HepG2 (cell line): ENCODE results near the gene CCL5. TPM values are rescaled to one million over a fixed set of nuclear protein-coding genes. Genes with fewer than 3 reads are reported as not detected.

ENCODE experiments used
- ATAC-seq: fragments of 200-7000 bp; cut with Tn5 transposase; 3 replicates; pipeline ENCODE4 v1.9.1; 2020; ENCODE audit warnings: mild to moderate bottlenecking, moderate library complexity
- BruUV-seq: library from RNA; stranded (reverse); fragments of 400-500 nt; replicated peaks from 2 replicates; lab custom pipeline; 2021; lab: Mats Ljungman, UMichigan
- CTCF ChIA-PET: fragments of 300-600 bp; formaldehyde crosslinking; extraction: SDS; loops from one replicate; lab custom pipeline; 2021; ENCODE audit warnings: low total read pairs, inconsistent platforms, low intra/inter-chr PET ratio; lab: Yijun Ruan, JAX
- POLR2A ChIA-PET: fragments of 350-600 bp; sonication (Branson Sonifier 250); formaldehyde crosslinking; loops from one replicate; lab custom pipeline; 2020; ENCODE audit warnings: antibody characterized with exemption, inconsistent platforms; lab: Yijun Ruan, JAX
- DNase-seq: peaks from one replicate; pipeline ENCODE4 v3.0.0-alpha.2; 2015; ENCODE audit warnings: low spot score
- FAIRE-seq: peaks from 3 replicates; lab custom pipeline; 2011; peaks lifted over from hg19 to GRCh38; lab: Jason Lieb, UNC
- H2AFZ ChIP-seq: one replicate; pipeline ENCODE4 v1.6.1; 2011; ENCODE audit warnings: low read length, inconsistent platforms
- H3K27ac ChIP-seq: fragments of 300-600 bp; 3 replicates; pipeline ENCODE4 v1.8.0; 2011; ENCODE audit warnings: mixed run types, mild to moderate bottlenecking, mixed read lengths, low read length, inconsistent platforms; ENCODE audit not compliant: insufficient read depth; ENCODE audit errors: extremely low read length
- H3K27me3 ChIP-seq, 2 experiments: fragments of 200-600 bp in 1 of 2; 2 replicates in 1 of 2; 3 replicates in 1 of 2; pipeline versions ENCODE4 v1.6.0 to v1.8.0; 2011; ENCODE audit warnings: low read length in 2 of 2, mild to moderate bottlenecking in 2 of 2, moderate library complexity in 2 of 2, inconsistent platforms in 1 of 2; ENCODE audit not compliant: insufficient read depth in 2 of 2, control insufficient read depth in 1 of 2
- H3K36me3 ChIP-seq, 2 experiments: fragments of 200-600 bp in 1 of 2; replicated peaks in 1 of 2; 2 replicates in 1 of 2; 3 replicates in 1 of 2; pipeline versions ENCODE4 v1.5.1 to v1.8.0; 2011; ENCODE audit warnings: low read length in 2 of 2, inconsistent platforms in 1 of 2; ENCODE audit not compliant: insufficient read depth in 2 of 2, control insufficient read depth in 1 of 2
- H3K4me1 ChIP-seq: 2 replicates; pipeline ENCODE4 v1.5.1; 2012; ENCODE audit warnings: low read length, inconsistent platforms; ENCODE audit not compliant: insufficient read depth
- H3K4me2 ChIP-seq: 2 replicates; pipeline ENCODE4 v1.6.0; 2011; ENCODE audit warnings: low read depth, low read length, inconsistent platforms
- H3K4me3 ChIP-seq, 3 experiments: fragments of 200-600 bp in 1 of 3; sonication (generic), shearing (Covaris generic) in 1 of 3; replicated peaks in 1 of 3; 2 replicates each; pipeline ENCODE4 v1.5.1; 2011 to 2016; ENCODE audit warnings: low read length in 3 of 3, inconsistent platforms in 2 of 3, low read depth in 2 of 3, mild to moderate bottlenecking in 2 of 3, control low read depth in 1 of 3, mixed read lengths in 1 of 3; ENCODE audit not compliant: insufficient read depth in 1 of 3
- H3K79me2 ChIP-seq: one replicate; pipeline ENCODE4 v1.6.1; 2011; ENCODE audit warnings: low read length, inconsistent platforms; ENCODE audit not compliant: insufficient read depth
- H3K9ac ChIP-seq: 2 replicates; pipeline ENCODE4 v1.6.0; 2011; ENCODE audit warnings: mild to moderate bottlenecking, low read depth, low read length, inconsistent platforms; ENCODE audit not compliant: insufficient read depth
- H3K9me3 ChIP-seq: 2 replicates; pipeline ENCODE4 v1.5.1; 2012; ENCODE audit warnings: mild to moderate bottlenecking, low read length
- H4K20me1 ChIP-seq: 2 replicates; pipeline ENCODE4 v1.6.0; 2011; ENCODE audit warnings: inconsistent platforms, mild to moderate bottlenecking, low read length, moderate library complexity; ENCODE audit not compliant: insufficient read depth
- AHR ChIP-seq: IDR thresholded peaks from 2 replicates; pipeline ENCODE4 v1.6.1; 2018; ENCODE audit warnings: missing genetic modification reagents, missing compliant biosample characterization
- DNMT3B ChIP-seq: conservative IDR thresholded peaks from 2 replicates; pipeline ENCODE4 v1.6.1; 2016; ENCODE audit warnings: missing biosample characterization, control low read depth
- EP300 ChIP-seq, 3 experiments: sonication (generic) in 1 of 3; formaldehyde crosslinking in 1 of 3; IDR thresholded peaks; 2 replicates each; pipeline versions ENCODE4 v1.5.1 to v1.6.1; 2011 to 2020; ENCODE audit warnings: low read depth in 2 of 3, low read length in 2 of 3, borderline replicate concordance in 1 of 3, improper control_type of control experiment in 1 of 3, mild to moderate bottlenecking in 1 of 3, missing genetic modification reagents in 1 of 3, moderate library complexity in 1 of 3
- MTA1 ChIP-seq: sonication (generic); formaldehyde crosslinking; IDR thresholded peaks from 2 replicates; pipeline ENCODE4 v1.4.0; 2020; ENCODE audit warnings: missing genetic modification reagents, mild to moderate bottlenecking, borderline replicate concordance
- NFE2L1 ChIP-seq: sonication (generic); formaldehyde crosslinking; IDR thresholded peaks from 2 replicates; pipeline ENCODE4 v1.4.0; 2020; ENCODE audit warnings: missing genetic modification reagents, mild to moderate bottlenecking, borderline replicate concordance
- NPAS2 ChIP-seq: sonication (generic); formaldehyde crosslinking; IDR thresholded peaks from 2 replicates; pipeline ENCODE4 v1.8.0; 2022; ENCODE audit warnings: mild to moderate bottlenecking, missing genetic modification reagents, borderline replicate concordance
- NR2F1 ChIP-seq, 2 experiments: fragments of 450-650 bp in 1 of 2; formaldehyde crosslinking in 1 of 2; IDR thresholded peaks; 2 replicates each; pipeline versions ENCODE4 v1.5.0 to v1.6.1; 2016 to 2020; ENCODE audit warnings: mild to moderate bottlenecking in 1 of 2, missing compliant biosample characterization in 1 of 2, missing genetic modification reagents in 1 of 2, moderate library complexity in 1 of 2
- SAP130 ChIP-seq: IDR thresholded peaks from 2 replicates; pipeline ENCODE4 v1.6.1; 2016; ENCODE audit warnings: low read depth
- ZNF10 ChIP-seq: sonication (generic); formaldehyde crosslinking; IDR thresholded peaks from 2 replicates; pipeline ENCODE4 v1.4.0; 2020; ENCODE audit warnings: mild to moderate bottlenecking, low read depth, missing genetic modification reagents, borderline replicate concordance
- ZNF326 ChIP-seq: sonication (generic); formaldehyde crosslinking; IDR thresholded peaks from 2 replicates; pipeline ENCODE4 v1.4.0; 2020; ENCODE audit warnings: missing genetic modification reagents, borderline replicate concordance
- ZNF441 ChIP-seq: sonication (generic); formaldehyde crosslinking; IDR thresholded peaks from 2 replicates; pipeline ENCODE4 v1.7.0; 2021; ENCODE audit warnings: missing genetic modification reagents, borderline replicate concordance
- ZNF468 ChIP-seq: sonication (generic); formaldehyde crosslinking; IDR thresholded peaks from 2 replicates; pipeline ENCODE4 v1.8.0; 2022; ENCODE audit warnings: mild to moderate bottlenecking, moderate library complexity, missing genetic modification reagents
- ZNF883 ChIP-seq: sonication (generic); formaldehyde crosslinking; IDR thresholded peaks from 2 replicates; pipeline ENCODE4 v1.5.1; 2020; ENCODE audit warnings: mild to moderate bottlenecking, missing genetic modification reagents; ENCODE audit errors: not compliant biosample characterization
- WGBS: methylation state at CpG from one replicate; pipeline ENCODE4 v1.1.6; 2017; ENCODE audit warnings: low lambda C conversion rate; 5-methylcytosine and 5-hydroxymethylcytosine counted together
- in situ Hi-C: cut with HindIII; loops from 2 replicates; pipeline ENCODE4 v1.10.0; 2017; ENCODE audit warnings: low pct_unique_long_range_greater_than_20kb; ENCODE audit not compliant: extremely low pct_ligation_motif_present
- intact Hi-C: fragments of 100-400 bp; cut with micrococcal nuclease; formaldehyde crosslinking; loops from one replicate; pipeline ENCODE4 v1.10.0; 2022; ENCODE audit not compliant: unreplicated experiment
- polyA plus RNA-seq, 8 experiments: library from polyadenylated mRNA; depleted of rRNA in 3 of 8; stranded (reverse) in 7 of 8; unstranded in 1 of 8; fragments of >200 nt; fragmentation: Illumina TruSeq in 4 of 8; extraction: Trizol in 4 of 8; gene quantifications; 2 replicates each; pipeline versions ENCODE4 v1.2.1 to v1.2.3, GENCODE V29; 2011 to 2016; ENCODE audit warnings: low read depth in 4 of 8, missing spikeins in 1 of 8, mixed read lengths in 1 of 8; ENCODE audit not compliant: insufficient read depth in 1 of 8
- total RNA-seq, 5 experiments: library from RNA; depleted of rRNA; stranded (reverse); fragments of >200 nt; fragmentation: Illumina TruSeq; extraction: Trizol; gene quantifications; 2 replicates each; pipeline ENCODE4 v1.2.3, GENCODE V29; 2016; ENCODE audit warnings: low read depth in 1 of 5
- TF ChIP-seq, protein P1 (sequence below): IDR thresholded peaks from 2 replicates; pipeline ENCODE4 v1.4.0; 2020; ENCODE audit warnings: mild to moderate bottlenecking, missing genetic modification reagents

The CCL5 gene
- total and polyA plus RNA-seq, 2 of the 13 experiments (the other 11 are each of a cell fraction or from before 2014, with no cell fraction given), result 0.13 to 0.29 TPM

DNA sequence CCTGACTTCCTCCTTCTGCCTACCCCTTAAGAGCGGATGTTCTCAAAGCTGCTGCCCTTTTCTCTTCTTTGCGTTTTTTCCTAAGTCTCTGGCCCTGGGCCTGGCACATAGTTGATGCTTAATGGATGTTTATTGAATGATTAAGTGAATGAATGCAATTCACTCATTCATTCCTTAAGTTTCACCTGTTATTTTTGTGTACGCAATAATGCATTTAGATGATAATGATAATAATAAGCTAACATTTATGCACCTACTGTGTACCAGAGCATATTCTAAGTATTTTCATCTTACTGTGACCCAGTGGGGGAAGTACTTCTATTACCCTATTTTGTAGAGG, 4.4 kb downstream of the CCL5 start:
- no peak overlapping the region for H2AFZ ChIP-seq
- POLR2A ChIA-PET, result no interaction called here
- H3K36me3 ChIP-seq, result no peaks in the 10 kb centered on the region
- no peak overlapping the region for H3K27ac ChIP-seq
- intact Hi-C loops (no loop called here), in situ Hi-C loops (no loop called here)
- CTCF ChIA-PET, result no interaction called here
- H3K79me2 ChIP-seq, result no peaks in the 10 kb centered on the region
- peak overlapping the region; percentile 15; the same call in 1 of the 2 replicates for H3K4me2 ChIP-seq
- WGBS, result 66% methylated on average over 3 of the region's 3 CpGs
- BruUV-seq, result no TSS peak
- TF ChIP-seq SAP130 (no peak), ZNF468 (CRISPR knock-in tag) (no peak), NPAS2 (CRISPR knock-in tag) (no peak), MTA1 (CRISPR knock-in tag) (no peak), ZNF326 (CRISPR knock-in tag) (no peak), NFE2L1 (CRISPR knock-in tag) (no peak), ZNF883 (CRISPR knock-in tag) (no peak)
- no peak for FAIRE-seq
- peaks cover 46% of the 10 kb centered on the region for H3K4me1 ChIP-seq
- ATAC-seq, result no peak
- DNase-seq, result no peak
- no peaks in the 10 kb centered on the region for H3K9me3 ChIP-seq
- H3K27me3 ChIP-seq, result no peaks in the 10 kb centered on the region
- no peak overlapping the region; a peak in 1 of 6 replicates for H3K4me3 ChIP-seq
- no peaks in the 10 kb centered on the region for H4K20me1 ChIP-seq
- H3K9ac ChIP-seq, result no peak overlapping the region

DNA sequence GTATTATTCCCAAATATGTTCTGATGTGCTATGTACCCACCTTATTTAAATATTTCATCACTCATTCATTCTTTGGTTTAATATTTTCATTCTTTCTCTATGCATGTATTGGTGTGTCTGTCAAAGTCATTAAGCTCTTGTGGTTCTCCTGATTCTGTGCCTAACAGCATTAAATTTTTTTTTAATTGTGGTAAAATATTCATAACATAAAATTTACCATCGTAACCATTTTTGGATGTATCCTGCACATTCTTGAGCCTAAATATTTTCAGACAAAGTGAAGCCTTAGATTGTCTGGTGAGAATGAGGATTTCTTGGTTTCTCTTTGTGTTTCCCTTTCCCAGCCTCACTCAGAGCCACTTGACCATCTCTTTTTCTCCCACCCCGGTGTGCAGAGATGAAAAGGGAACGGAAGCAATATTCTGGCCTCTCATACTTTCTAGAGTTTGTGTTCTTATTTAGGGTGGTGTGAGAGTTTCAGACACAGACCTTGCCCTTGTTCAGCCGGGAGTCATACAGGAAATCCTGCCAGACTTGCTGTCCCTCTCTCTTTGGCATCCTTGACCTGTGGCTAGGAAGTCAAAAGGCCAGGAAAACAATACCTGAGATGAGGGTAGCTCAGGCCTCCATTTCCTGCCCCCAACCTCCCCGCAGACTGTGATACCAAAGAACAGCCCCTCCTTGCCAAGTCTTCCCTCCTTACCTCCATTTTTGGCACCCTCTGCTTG, 4.9 kb downstream of the CCL5 start:
- Histone ChIP-seq H4K20me1 (no peaks in the 10 kb centered on the region), H2AFZ (no peak overlapping the region), H3K4me3 (no peak overlapping the region; a peak in 1 of 6 replicates), H3K9me3 (no peaks in the 10 kb centered on the region), H3K27ac (peak overlapping the region; percentile 39), H3K36me3 (no peaks in the 10 kb centered on the region), H3K27me3 (no peaks in the 10 kb centered on the region), H3K79me2 (no peaks in the 10 kb centered on the region), H3K4me2 (peak overlapping the region; percentile 15), H3K4me1 (peaks cover 46% of the 10 kb centered on the region), H3K9ac (no peak overlapping the region)
- ChIA-PET POLR2A (no interaction called here), CTCF (no interaction called here)
- DNase-seq, result peak; percentile 46
- BruUV-seq, result no TSS peak
- 14% methylated on average over 5 of the region's 5 CpGs for WGBS
- intact Hi-C loops (no loop called here), in situ Hi-C loops (no loop called here)
- FAIRE-seq, result no peak
- peak; percentile 43 for ATAC-seq
- TF ChIP-seq DNMT3B (CRISPR knock-in tag), result no peak
- TF ChIP-seq ZNF10, result no peak
- TF ChIP-seq AHR (CRISPR knock-in tag), result no peak
- TF ChIP-seq EP300 (IDR thresholded peaks at IDR 0.05; ENCODE audit: low read depth in 2 of 2, low read length in 2 of 2), result peak in 1 of 2 experiments; percentile 53; a peak in 2 of 4 replicates
- TF ChIP-seq EP300 (CRISPR knock-in tag; IDR thresholded peaks at IDR 0.05; ENCODE audit: borderline replicate concordance), result no peak
- TF ChIP-seq, protein P1, sequence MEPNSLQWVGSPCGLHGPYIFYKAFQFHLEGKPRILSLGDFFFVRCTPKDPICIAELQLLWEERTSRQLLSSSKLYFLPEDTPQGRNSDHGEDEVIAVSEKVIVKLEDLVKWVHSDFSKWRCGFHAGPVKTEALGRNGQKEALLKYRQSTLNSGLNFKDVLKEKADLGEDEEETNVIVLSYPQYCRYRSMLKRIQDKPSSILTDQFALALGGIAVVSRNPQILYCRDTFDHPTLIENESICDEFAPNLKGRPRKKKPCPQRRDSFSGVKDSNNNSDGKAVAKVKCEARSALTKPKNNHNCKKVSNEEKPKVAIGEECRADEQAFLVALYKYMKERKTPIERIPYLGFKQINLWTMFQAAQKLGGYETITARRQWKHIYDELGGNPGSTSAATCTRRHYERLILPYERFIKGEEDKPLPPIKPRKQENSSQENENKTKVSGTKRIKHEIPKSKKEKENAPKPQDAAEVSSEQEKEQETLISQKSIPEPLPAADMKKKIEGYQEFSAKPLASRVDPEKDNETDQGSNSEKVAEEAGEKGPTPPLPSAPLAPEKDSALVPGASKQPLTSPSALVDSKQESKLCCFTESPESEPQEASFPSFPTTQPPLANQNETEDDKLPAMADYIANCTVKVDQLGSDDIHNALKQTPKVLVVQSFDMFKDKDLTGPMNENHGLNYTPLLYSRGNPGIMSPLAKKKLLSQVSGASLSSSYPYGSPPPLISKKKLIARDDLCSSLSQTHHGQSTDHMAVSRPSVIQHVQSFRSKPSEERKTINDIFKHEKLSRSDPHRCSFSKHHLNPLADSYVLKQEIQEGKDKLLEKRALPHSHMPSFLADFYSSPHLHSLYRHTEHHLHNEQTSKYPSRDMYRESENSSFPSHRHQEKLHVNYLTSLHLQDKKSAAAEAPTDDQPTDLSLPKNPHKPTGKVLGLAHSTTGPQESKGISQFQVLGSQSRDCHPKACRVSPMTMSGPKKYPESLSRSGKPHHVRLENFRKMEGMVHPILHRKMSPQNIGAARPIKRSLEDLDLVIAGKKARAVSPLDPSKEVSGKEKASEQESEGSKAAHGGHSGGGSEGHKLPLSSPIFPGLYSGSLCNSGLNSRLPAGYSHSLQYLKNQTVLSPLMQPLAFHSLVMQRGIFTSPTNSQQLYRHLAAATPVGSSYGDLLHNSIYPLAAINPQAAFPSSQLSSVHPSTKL, result peak; percentile 47; the same call in 1 of the 2 replicates
- peak; percentile 42; the same call in 1 of the 2 replicates for TF ChIP-seq ZNF441
- TF ChIP-seq NR2F1 (CRISPR knock-in tag; IDR thresholded peaks at IDR 0.05), result peak in 1 of 2 experiments; percentile 59; a peak in 1 of 4 replicates
